ENCODE measurements around the gene RAB3C.

Gene RAB3C

GRCh38 chr5:58606064-58606463, 23.2 kb downstream of the RAB3C start:
- DNase-seq: no peak

GRCh38 chr5:58615972-58616371, 33.1 kb downstream of the RAB3C start:
- DNase-seq: no peak

GRCh38 chr5:58617241-58617640, 34.4 kb downstream of the RAB3C start:
- DNase-seq: no peak

GRCh38 chr5:58620336-58620735, 37.5 kb downstream of the RAB3C start:
- no peak for DNase-seq

- DNase-seq: no peak
Observed at GRCh38 chr5:58622936-58623871, 40.3 kb downstream of the RAB3C start.

GRCh38 chr5:58628626-58629025, 45.8 kb downstream of the RAB3C start:
- DNase-seq: no peak

GRCh38 chr5:58629271-58630159, 46.6 kb downstream of the RAB3C start:
- no peak for DNase-seq

GRCh38 chr5:58631895-58632294, 49.0 kb downstream of the RAB3C start:
- no peak for DNase-seq

- DNase-seq: no peak
Observed at GRCh38 chr5:58635416-58635815, 52.5 kb downstream of the RAB3C start.

- no peak for DNase-seq
Observed at GRCh38 chr5:58640011-58640410, 57.1 kb downstream of the RAB3C start.

GRCh38 chr5:58641533-58641932, 58.7 kb downstream of the RAB3C start:
- no peak for DNase-seq

GRCh38 chr5:58648846-58649245, 66.0 kb downstream of the RAB3C start:
- no peak for DNase-seq

GRCh38 chr5:58649716-58650115, 66.8 kb downstream of the RAB3C start:
- peak; percentile 9 for DNase-seq

- no peak for DNase-seq
Observed at GRCh38 chr5:58653521-58653920, 70.6 kb downstream of the RAB3C start.

GRCh38 chr5:58666141-58666540, 83.3 kb downstream of the RAB3C start:
- DNase-seq: no peak

- no peak for DNase-seq
Observed at GRCh38 chr5:58666598-58667581, 84.0 kb downstream of the RAB3C start.

GRCh38 chr5:58670582-58670981, 87.7 kb downstream of the RAB3C start:
- peak; percentile 80 for DNase-seq

- peak; percentile 9 for DNase-seq
Observed at GRCh38 chr5:58671155-58671554, 88.3 kb downstream of the RAB3C start.

- DNase-seq: no peak
Observed at GRCh38 chr5:58672521-58672920, 89.6 kb downstream of the RAB3C start.

GRCh38 chr5:58674070-58674469, 91.2 kb downstream of the RAB3C start:
- DNase-seq: no peak

- no peak for DNase-seq
Observed at GRCh38 chr5:58674711-58675110, 91.8 kb downstream of the RAB3C start.

- DNase-seq: no peak
Observed at GRCh38 chr5:58675341-58675740, 92.5 kb downstream of the RAB3C start.

GRCh38 chr5:58677650-58678049, 94.8 kb downstream of the RAB3C start:
- DNase-seq: no peak
